Immature natural killer cell (primary cell): Measurements from ENCODE around the gene MAP3K19. TPM values are rescaled to one million over a fixed set of nuclear protein-coding genes. Genes with fewer than 3 reads are reported as not detected.
"Not testable (repeated sequence)": the region's sequence is repeated elsewhere in the genome, so short reads cannot be mapped to it uniquely, and the experiment has no call there.

Source experiments
- DNase-seq, 3 donors: peaks; one replicate each; pipeline ENCODE4 v3.0.0; 2022; ENCODE audit warnings: mixed read lengths in 1 of 3
- H3K27ac Mint-ChIP-seq, 6 donors: one replicate each; pipeline ENCODE4 v1.8.0; 2020; ENCODE audit warnings: mixed read lengths in 6 of 6, mild to moderate bottlenecking in 5 of 6, inconsistent platforms in 4 of 6, moderate library complexity in 3 of 6
- H3K27me3 Mint-ChIP-seq, 3 donors: one replicate each; pipeline ENCODE4 v1.8.0; 2020 to 2021; ENCODE audit warnings: low read depth in 3 of 3, mild to moderate bottlenecking in 3 of 3, mixed read lengths in 3 of 3, moderate library complexity in 3 of 3, inconsistent platforms in 1 of 3
- H3K36me3 Mint-ChIP-seq, 3 donors: one replicate each; pipeline ENCODE4 v1.8.0; 2020; ENCODE audit warnings: mixed read lengths in 3 of 3, inconsistent platforms in 2 of 3, mild to moderate bottlenecking in 2 of 3
- H3K4me1 Mint-ChIP-seq, 2 donors: one replicate each; pipeline ENCODE4 v1.8.0; 2020; ENCODE audit warnings: inconsistent platforms in 2 of 2, mild to moderate bottlenecking in 2 of 2, mixed read lengths in 2 of 2, moderate library complexity in 1 of 2
- H3K4me3 Mint-ChIP-seq, 5 donors: one replicate each; pipeline ENCODE4 v1.8.0; 2020; ENCODE audit warnings: mild to moderate bottlenecking in 5 of 5, mixed read lengths in 5 of 5, inconsistent platforms in 3 of 5, moderate library complexity in 3 of 5
- H3K9me3 Mint-ChIP-seq, 6 donors: one replicate each; pipeline ENCODE4 v1.8.0; 2020; ENCODE audit warnings: mild to moderate bottlenecking in 6 of 6, mixed read lengths in 6 of 6, inconsistent platforms in 4 of 6, moderate library complexity in 3 of 6
- polyA plus RNA-seq, 3 donors: library from polyadenylated mRNA; unstranded; fragments of 300-500 nt; fragmentation: Illumina TruSeq; gene quantifications; one replicate each; pipeline ENCODE4 v1.2.3, GENCODE V29; 2021

MAP3K19 gene
- not detected for polyA plus RNA-seq

GRCh38 chr2:135047300-135047699 lies at the start of gene MAP3K19:
Gene MAP3K19, minus strand, starts transcription at chr2:135047447. Its CDS starts 22,800 bp downstream, at chr2:135024647.
- Mint-ChIP-seq H3K9me3 (peaks cover 0 to 2% (median 0%) of the 10 kb centered on the region in 6 donors), H3K36me3 (peaks cover 0 to 3% (median 0%) of the 10 kb centered on the region in 3 donors), H3K4me3 (no peak within 1 kb of the TSS), H3K27ac (no peak within 1 kb of the TSS), H3K27me3 (peaks cover 19 to 32% (median 20%) of the 10 kb centered on the region in 3 donors), H3K4me1 (peaks cover 3 to 11% of the 10 kb centered on the region in 2 donors)
- DNase-seq, result no peak

- peaks cover 5 to 6% of the 10 kb centered on the region in 2 donors for H3K4me1 Mint-ChIP-seq
- H3K36me3 Mint-ChIP-seq, result peaks cover 12 to 16% (median 15%) of the 10 kb centered on the region in 3 donors
- DNase-seq, result no peak
- H3K27me3 Mint-ChIP-seq, result peaks cover 0 to 4% (median 1%) of the 10 kb centered on the region in 3 donors
- no peak overlapping the region for H3K4me3 Mint-ChIP-seq
- H3K9me3 Mint-ChIP-seq, result no peaks in the 10 kb centered on the region
- H3K27ac Mint-ChIP-seq, result no peak overlapping the region
These were observed 49.6 kb upstream of the MAP3K19 start for GRCh38 chr2:135096665-135097446.

- H3K9me3 Mint-ChIP-seq, result peaks cover 0 to 1% (median 0%) of the 10 kb centered on the region in 6 donors
- no peak for DNase-seq
- H3K4me1 Mint-ChIP-seq, result peaks cover 5 to 6% of the 10 kb centered on the region in 2 donors
- peaks cover 0 to 3% (median 2%) of the 10 kb centered on the region in 3 donors for H3K27me3 Mint-ChIP-seq
- H3K4me3 Mint-ChIP-seq, result no peak overlapping the region
- no peak overlapping the region for H3K27ac Mint-ChIP-seq
- peaks cover 13 to 16% (median 15%) of the 10 kb centered on the region in 3 donors for H3K36me3 Mint-ChIP-seq
These were observed 48.3 kb upstream of the MAP3K19 start for GRCh38 chr2:135095591-135095990.

GRCh38 chr2:135094508-135094907 lies 47.3 kb upstream of the MAP3K19 start:
- peaks cover 13 to 16% (median 15%) of the 10 kb centered on the region in 3 donors for H3K36me3 Mint-ChIP-seq
- H3K27me3 Mint-ChIP-seq, result peaks cover 0 to 2% (median 1%) of the 10 kb centered on the region in 3 donors
- DNase-seq, result no peak
- no peak overlapping the region for H3K27ac Mint-ChIP-seq
- no peak overlapping the region for H3K4me3 Mint-ChIP-seq
- H3K9me3 Mint-ChIP-seq, result peaks cover 0 to 1% (median 0%) of the 10 kb centered on the region in 6 donors
- peaks cover 3 to 6% of the 10 kb centered on the region in 2 donors for H3K4me1 Mint-ChIP-seq

- DNase-seq, result no peak
- H3K27me3 Mint-ChIP-seq, result peaks cover 1 to 5% (median 2%) of the 10 kb centered on the region in 3 donors
- peaks cover 3 to 6% of the 10 kb centered on the region in 2 donors for H3K4me1 Mint-ChIP-seq
- peaks cover 13 to 16% (median 15%) of the 10 kb centered on the region in 3 donors for H3K36me3 Mint-ChIP-seq
- peaks cover 0 to 1% (median 0%) of the 10 kb centered on the region in 6 donors for H3K9me3 Mint-ChIP-seq
- H3K4me3 Mint-ChIP-seq, result no peak overlapping the region
- no peak overlapping the region for H3K27ac Mint-ChIP-seq
These were observed 46.6 kb upstream of the MAP3K19 start for GRCh38 chr2:135093670-135094330.

- Mint-ChIP-seq H3K27me3 (peaks cover 1 to 6% (median 2%) of the 10 kb centered on the region in 3 donors), H3K9me3 (peaks cover 0 to 1% (median 0%) of the 10 kb centered on the region in 6 donors), H3K4me3 (no peak overlapping the region), H3K4me1 (peaks cover 3 to 6% of the 10 kb centered on the region in 2 donors), H3K27ac (no peak overlapping the region), H3K36me3 (peaks cover 13 to 16% (median 15%) of the 10 kb centered on the region in 3 donors)
- no peak for DNase-seq
These were observed 45.9 kb upstream of the MAP3K19 start for GRCh38 chr2:135093193-135093592.

GRCh38 chr2:135091681-135092080 lies 44.4 kb upstream of the MAP3K19 start:
- peaks cover 0 to 1% (median 0%) of the 10 kb centered on the region in 6 donors for H3K9me3 Mint-ChIP-seq
- peaks cover 0 to 7% (median 1%) of the 10 kb centered on the region in 3 donors for H3K27me3 Mint-ChIP-seq
- H3K27ac Mint-ChIP-seq, result no peak overlapping the region
- peaks cover 5 to 10% of the 10 kb centered on the region in 2 donors for H3K4me1 Mint-ChIP-seq
- peaks cover 8 to 19% (median 15%) of the 10 kb centered on the region in 3 donors for H3K36me3 Mint-ChIP-seq
- H3K4me3 Mint-ChIP-seq, result no peak overlapping the region
- no peak for DNase-seq

GRCh38 chr2:135089597-135089996 lies 42.4 kb upstream of the MAP3K19 start:
- H3K27me3 Mint-ChIP-seq, H3K9me3 Mint-ChIP-seq, H3K27ac Mint-ChIP-seq, H3K4me1 Mint-ChIP-seq, DNase-seq, H3K4me3 Mint-ChIP-seq: not testable (repeated sequence)
- H3K36me3 Mint-ChIP-seq, result peaks cover 8 to 17% (median 8%) of the 10 kb centered on the region in 3 donors

GRCh38 chr2:135086222-135086621 lies 39.0 kb upstream of the MAP3K19 start:
- DNase-seq, result no peak
- Mint-ChIP-seq H3K36me3 (peaks cover 0 to 4% (median 0%) of the 10 kb centered on the region in 3 donors), H3K4me3 (no peak overlapping the region), H3K27ac (no peak overlapping the region), H3K27me3 (peaks cover 0 to 7% (median under 1%) of the 10 kb centered on the region in 3 donors), H3K9me3 (peaks cover 0 to under 1% (median 0%) of the 10 kb centered on the region in 6 donors), H3K4me1 (peaks cover 2 to 4% of the 10 kb centered on the region in 2 donors)

- no peak for DNase-seq
- no peak overlapping the region for H3K27ac Mint-ChIP-seq
- no peak overlapping the region for H3K4me3 Mint-ChIP-seq
- H3K4me1 Mint-ChIP-seq, result no peaks in the 10 kb centered on the region
- H3K27me3 Mint-ChIP-seq, result peaks cover 0 to 3% (median 3%) of the 10 kb centered on the region in 3 donors
- H3K9me3 Mint-ChIP-seq, result no peaks in the 10 kb centered on the region
- H3K36me3 Mint-ChIP-seq, result peaks cover 6 to 19% (median 8%) of the 10 kb centered on the region in 3 donors
These were observed 31.2 kb upstream of the MAP3K19 start for GRCh38 chr2:135078417-135078816.

- H3K4me3 Mint-ChIP-seq, result no peak overlapping the region
- no peaks in the 10 kb centered on the region for H3K4me1 Mint-ChIP-seq
- peaks cover 11 to 30% (median 11%) of the 10 kb centered on the region in 3 donors for H3K36me3 Mint-ChIP-seq
- H3K9me3 Mint-ChIP-seq, result peaks cover 0 to 9% (median 3%) of the 10 kb centered on the region in 6 donors
- no peak for DNase-seq
- H3K27ac Mint-ChIP-seq, result no peak overlapping the region
- H3K27me3 Mint-ChIP-seq, result peaks cover 0 to 4% (median 3%) of the 10 kb centered on the region in 3 donors
These were observed 29.3 kb upstream of the MAP3K19 start for GRCh38 chr2:135076556-135076955.

GRCh38 chr2:135074216-135074615 lies 27.0 kb upstream of the MAP3K19 start:
- no peak overlapping the region for H3K27ac Mint-ChIP-seq
- H3K4me1 Mint-ChIP-seq, result peaks cover 0 to 5% of the 10 kb centered on the region in 2 donors
- H3K27me3 Mint-ChIP-seq, result peaks cover 0 to 8% (median 3%) of the 10 kb centered on the region in 3 donors
- no peak overlapping the region for H3K4me3 Mint-ChIP-seq
- no peak for DNase-seq
- peaks cover 6 to 17% (median 14%) of the 10 kb centered on the region in 3 donors for H3K36me3 Mint-ChIP-seq
- peaks cover 0 to 9% (median 3%) of the 10 kb centered on the region in 6 donors for H3K9me3 Mint-ChIP-seq

- Mint-ChIP-seq H3K4me1 (peaks cover 0 to 5% of the 10 kb centered on the region in 2 donors), H3K4me3 (no peak overlapping the region), H3K27ac (no peak overlapping the region), H3K36me3 (peaks cover 3 to 14% (median 12%) of the 10 kb centered on the region in 3 donors), H3K9me3 (peaks cover 0 to 9% (median 3%) of the 10 kb centered on the region in 6 donors), H3K27me3 (peaks cover 0 to 8% (median 2%) of the 10 kb centered on the region in 3 donors)
- DNase-seq, result no peak
These were observed 25.1 kb upstream of the MAP3K19 start for GRCh38 chr2:135072125-135072997.
